Vagina (tissue), 2 donors: ENCODE data around the gene SLC12A5.

Experiments
- POLR2A ChIP-seq, 2 donors: fragments of 450-650 bp; IDR thresholded peaks; one replicate each; pipeline ENCODE4 v1.6.1; 2017; ENCODE audit warnings: antibody characterized with exemption in 2 of 2, mild to moderate bottlenecking in 2 of 2, moderate library complexity in 2 of 2
- POLR2AphosphoS5 ChIP-seq, 2 donors: sonication (generic); formaldehyde crosslinking; IDR thresholded peaks; one replicate each; pipeline ENCODE4 v1.9.0; 2017; ENCODE audit warnings: antibody characterized with exemption in 2 of 2, mild to moderate bottlenecking in 2 of 2, low read depth in 1 of 2; ENCODE audit not compliant: insufficient read depth in 1 of 2
- TF ChIP-seq, protein P1 (sequence below), 3 experiments: fragments of 450-650 bp in 2 of 3; fragments of 200-600 bp in 1 of 3; sonication (generic) in 1 of 3; IDR thresholded peaks; one replicate each; pipeline ENCODE4 v1.5.1; 2017 to 2019; ENCODE audit warnings: antibody characterized with exemption in 3 of 3, mild to moderate bottlenecking in 2 of 3, moderate library complexity in 2 of 3

- TF ChIP-seq, protein P1, sequence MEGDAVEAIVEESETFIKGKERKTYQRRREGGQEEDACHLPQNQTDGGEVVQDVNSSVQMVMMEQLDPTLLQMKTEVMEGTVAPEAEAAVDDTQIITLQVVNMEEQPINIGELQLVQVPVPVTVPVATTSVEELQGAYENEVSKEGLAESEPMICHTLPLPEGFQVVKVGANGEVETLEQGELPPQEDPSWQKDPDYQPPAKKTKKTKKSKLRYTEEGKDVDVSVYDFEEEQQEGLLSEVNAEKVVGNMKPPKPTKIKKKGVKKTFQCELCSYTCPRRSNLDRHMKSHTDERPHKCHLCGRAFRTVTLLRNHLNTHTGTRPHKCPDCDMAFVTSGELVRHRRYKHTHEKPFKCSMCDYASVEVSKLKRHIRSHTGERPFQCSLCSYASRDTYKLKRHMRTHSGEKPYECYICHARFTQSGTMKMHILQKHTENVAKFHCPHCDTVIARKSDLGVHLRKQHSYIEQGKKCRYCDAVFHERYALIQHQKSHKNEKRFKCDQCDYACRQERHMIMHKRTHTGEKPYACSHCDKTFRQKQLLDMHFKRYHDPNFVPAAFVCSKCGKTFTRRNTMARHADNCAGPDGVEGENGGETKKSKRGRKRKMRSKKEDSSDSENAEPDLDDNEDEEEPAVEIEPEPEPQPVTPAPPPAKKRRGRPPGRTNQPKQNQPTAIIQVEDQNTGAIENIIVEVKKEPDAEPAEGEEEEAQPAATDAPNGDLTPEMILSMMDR (IDR thresholded peaks at IDR 0.05), result no peak
- TF ChIP-seq POLR2A (IDR thresholded peaks at IDR 0.05) (no peak), POLR2AphosphoS5 (IDR thresholded peaks at IDR 0.05; ENCODE audit: insufficient read depth in 1 of 2, low read depth in 1 of 2) (no peak)
Observed at GRCh38 chr20:46009816-46010215, 19.2 kb upstream of the SLC12A5 start.
